Measurements from ENCODE around the gene CACNA1E.

CACNA1E gene

DNA sequence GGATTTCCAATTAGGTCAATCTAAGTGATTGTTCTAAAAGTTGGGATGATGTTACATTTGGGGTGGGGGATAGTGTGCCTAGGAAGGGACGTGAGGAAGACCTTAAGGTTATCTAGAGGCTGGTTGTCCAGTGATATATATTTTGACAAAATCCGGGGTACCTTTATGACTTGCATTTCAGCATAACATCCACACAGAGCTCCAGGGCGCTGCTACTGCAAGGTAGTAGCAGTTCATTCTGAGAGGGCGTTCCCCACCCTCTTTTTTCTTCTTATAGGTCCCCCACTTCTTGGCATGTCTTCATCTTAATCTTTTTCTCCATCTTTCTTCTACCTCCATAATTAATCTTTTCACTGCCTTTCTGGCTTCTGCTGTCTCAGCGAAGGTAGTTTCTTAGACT, 161.9 kb downstream of the CACNA1E start:
- no peak for DNase-seq

DNA sequence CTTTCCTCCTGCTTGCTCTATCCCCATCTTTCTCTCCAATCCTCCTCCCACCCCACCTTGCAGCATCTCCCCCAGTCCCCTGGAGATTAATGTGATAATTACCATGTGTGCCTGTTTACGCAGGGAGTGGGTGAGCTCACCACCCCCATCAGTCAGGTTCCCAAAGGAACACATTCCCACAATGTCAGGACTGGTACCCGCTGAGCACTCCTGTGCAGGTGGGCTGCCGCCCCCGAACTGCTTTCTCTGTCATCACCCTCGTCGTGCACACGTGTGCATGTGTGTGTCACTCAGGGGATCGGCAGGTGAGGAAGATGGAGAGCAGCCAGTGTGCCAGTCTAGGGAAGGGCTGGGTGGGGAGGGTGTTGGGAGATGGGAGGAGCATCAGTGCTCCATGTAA, 163.4 kb downstream of the CACNA1E start:
- DNase-seq, result no peak

DNA sequence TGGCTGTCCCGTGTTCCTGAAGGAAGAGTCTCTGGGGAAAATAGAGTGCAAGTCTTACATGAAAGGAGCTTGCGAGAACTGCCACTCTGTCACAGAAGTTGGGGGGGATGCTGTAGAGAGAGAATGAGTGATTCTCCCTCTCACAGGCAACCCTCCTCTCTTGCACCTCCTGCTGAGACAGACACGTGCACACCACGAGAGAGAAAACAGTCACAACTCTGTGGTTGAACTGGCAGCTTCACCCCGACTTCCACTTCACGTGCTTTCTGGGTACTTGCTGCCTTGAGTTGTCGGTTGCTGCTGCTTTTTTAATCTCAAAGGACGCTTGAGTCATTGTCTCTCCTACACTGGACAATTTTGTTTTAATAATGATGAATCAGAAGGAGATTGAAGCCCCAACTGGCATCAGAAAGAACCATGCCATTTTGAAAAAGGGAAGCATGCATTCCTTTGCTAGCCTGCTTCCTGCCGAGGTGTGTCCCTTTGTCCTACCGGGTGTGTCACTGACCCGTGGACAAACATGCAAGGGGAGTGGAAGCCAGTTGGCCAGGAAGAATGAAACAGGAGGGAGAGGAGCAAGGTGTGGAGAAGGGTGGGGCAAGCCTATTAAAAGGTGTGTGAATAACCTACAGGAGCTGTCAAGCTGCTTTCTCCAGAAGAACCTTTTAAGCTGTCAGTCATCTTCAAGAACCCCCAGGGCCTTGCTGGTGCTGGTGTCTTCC, 164.2 kb downstream of the CACNA1E start:
- no peak for DNase-seq

DNA sequence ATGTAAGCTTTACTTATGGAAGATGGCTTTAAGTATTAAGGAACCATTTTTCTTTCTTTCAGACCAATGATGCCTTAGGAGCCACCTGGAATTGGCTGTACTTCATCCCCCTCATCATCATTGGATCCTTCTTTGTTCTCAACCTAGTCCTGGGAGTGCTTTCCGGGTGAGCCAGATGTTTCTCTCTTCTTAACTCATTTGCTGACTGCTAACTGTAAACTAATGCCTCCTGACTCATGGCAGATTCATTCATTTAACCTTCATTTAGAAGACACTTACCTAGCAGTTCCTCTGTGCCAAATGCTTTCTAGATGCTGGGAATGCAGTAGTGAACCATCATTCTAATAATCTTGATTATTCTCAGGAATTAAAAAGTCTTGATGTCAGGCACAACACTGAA, 168.0 kb downstream of the CACNA1E start:
- no peak for DNase-seq

DNA sequence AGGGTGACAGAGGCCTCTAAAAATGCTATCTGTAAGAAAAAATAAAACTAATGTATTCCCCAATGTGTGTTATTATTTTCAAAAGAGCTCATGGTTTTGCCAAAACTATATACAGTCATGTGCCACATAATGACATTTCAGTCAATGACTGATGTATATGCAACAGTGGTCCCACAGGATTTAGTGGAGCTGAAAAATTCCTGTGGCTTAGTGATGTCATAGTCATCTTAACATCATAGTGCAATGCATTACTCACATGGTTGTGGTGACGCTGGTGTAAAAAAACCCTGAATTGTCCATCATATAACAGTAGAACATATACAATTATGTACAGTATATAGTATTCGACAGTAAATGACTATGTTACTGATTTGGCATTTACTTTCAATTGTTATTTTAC, 172.4 kb downstream of the CACNA1E start:
- no peak for DNase-seq

DNA sequence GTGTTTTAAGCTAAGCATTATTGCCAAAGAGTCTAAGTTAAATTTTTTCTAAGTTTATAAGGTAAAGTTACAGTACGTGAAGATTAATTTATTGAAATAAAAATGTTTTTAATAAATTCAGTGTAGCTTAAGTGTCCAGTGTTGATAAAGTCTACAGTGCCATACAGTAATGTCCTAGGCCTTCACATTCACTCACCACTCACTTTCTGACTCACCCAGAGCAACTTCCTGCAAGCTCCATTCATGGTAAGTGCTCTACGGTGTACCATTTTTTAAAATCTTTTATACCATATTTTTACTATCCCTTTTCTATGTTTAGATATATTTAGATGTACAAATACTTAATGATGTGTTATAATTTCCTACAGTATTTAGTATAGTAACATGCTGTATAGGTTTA, 173.2 kb downstream of the CACNA1E start:
- no peak for DNase-seq

DNA sequence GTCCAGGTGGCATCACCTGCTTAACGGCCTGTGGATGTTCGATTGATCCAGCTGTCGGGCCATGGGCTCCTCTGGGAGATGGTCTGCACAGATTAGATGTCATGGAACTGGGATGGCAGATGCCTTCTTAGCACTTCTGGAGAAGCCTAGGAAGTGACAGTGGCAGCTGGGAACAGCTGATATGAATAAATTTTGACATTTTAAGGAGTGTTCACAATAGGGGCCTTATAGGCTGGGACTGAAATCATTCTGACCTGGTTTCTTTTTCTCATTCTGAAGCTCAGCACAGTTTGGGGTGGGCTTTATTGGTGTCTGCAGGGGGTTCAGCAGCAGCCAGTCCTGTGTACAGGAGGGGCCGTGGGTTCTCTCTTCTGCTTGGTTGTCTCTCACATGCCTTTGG, 175.3 kb downstream of the CACNA1E start:
- DNase-seq, result no peak

DNA sequence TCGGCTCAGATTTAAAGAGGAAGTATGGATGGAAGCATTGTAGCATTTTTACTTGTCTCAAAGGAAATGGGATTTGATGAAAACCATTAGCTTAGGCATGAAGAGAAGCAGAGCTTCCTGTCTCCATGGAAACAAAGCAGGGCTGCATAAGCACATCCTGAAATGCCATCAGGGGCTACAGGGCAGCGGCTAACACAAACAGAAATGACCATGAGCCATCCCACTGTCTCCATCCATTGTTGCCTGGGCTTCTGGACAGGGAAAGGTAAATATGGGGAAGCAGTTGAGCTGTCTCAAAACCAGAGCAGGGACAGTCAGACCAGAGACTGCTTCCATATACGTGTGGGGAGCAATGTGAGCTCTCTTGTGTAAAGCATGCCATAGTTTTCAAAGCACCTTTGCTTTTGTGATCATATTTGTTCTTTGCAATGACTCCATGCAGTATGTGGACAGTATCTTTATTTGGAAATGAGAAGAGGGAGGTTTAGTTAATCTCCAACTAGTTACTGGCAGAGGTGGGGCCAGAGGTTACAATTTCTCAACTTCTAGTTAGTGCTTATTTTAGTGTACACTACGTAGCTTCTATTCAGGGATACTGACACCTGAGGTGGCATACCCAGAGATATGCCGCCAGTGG, 176.1 kb downstream of the CACNA1E start:
- no peak for DNase-seq

DNA sequence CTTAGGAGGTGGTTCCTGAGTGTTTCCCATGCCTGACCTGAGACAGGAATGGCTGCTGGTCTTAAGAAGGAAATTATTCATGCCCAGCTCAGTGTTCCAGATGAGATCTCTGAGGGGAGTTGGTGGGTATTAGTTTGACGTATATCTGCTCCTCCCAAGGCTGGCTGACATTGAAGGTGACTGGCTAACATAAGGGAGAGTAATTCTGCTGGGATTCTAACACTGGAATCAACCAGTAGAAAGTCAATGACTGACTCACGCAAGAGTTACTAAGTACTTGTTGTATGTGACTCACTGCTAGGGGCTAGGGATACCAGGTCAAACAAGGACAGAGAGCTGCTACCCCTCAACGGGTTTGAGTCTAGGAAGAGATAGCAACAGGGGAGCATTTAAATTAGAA, 177.3 kb downstream of the CACNA1E start:
- no peak for DNase-seq

DNA sequence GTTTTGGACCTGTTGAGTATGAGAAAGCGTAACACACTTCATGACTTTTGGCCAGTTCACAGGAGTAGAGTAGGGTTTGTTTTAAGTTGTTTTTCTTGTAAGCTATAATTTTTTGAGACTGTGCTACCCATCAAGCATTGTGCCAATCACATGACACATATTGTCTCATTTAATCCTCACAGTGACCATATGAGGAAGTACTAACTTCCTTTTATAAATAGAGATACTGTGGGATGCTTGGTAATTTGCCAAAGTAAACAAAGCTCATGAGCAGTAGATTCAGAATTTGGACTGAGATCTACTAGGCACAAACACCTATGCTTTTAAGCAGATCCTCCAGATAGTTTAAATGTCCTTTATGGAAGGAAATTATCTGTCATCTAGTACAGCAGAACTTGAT, 178.3 kb downstream of the CACNA1E start:
- DNase-seq, result no peak

DNA sequence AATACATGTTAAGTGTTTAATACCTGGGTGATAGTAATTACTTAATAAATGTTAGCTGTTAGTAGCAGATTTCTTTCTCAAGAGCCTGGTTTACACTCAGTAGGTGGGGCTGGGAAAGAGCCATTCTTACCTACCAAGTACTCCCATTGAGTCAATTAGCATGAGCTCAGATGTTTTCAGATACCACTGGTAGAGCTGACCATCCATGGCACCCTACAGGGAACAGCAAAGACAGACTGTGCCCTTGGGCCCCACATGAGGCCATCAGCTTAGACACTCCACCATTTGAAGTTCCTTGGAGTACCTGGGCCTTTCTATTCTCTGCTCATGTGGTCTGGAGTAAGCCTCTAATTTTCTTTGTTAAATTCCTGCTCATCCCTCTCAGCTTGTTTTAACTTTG, 179.3 kb downstream of the CACNA1E start:
- no peak for DNase-seq

DNA sequence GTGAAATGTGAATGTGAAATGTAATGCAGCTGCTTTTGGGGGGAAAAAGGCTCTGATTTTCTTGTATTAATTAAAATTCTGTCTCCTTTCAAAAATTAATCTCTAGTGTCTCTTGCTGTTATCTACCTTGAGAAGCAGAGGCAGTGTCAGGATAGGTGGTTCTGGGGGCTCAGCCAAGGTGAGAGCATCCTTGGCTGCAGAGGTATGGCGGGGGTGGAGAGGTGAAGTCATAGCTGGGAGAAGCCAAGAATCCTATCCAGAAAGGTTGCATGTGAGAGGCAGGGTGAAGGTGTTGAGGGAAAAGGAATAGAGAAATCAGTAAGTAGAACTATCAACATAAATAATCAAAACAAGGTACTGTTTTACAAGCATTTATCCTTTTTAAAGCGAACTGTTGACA, 181.2 kb downstream of the CACNA1E start:
- no peak for DNase-seq

DNA sequence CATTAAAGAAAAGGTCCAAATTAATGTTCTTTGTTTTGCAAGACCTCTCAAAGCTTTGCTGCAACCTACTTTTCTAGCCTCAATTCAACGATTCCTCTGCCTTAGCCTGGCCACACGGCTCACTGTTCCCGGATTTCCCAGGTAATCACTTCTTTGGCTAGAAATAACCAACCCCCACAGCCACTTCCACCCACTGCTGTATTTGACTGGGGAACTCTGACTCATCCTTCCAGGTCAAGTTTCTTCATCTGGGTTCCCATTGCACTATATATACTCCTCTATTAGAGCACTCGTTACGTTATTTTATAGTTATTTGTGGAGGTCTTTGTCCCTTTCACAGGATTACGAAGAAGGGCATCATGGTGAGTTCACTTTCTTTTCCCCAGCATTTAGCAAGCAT, 185.9 kb downstream of the CACNA1E start:
- DNase-seq, result no peak

DNA sequence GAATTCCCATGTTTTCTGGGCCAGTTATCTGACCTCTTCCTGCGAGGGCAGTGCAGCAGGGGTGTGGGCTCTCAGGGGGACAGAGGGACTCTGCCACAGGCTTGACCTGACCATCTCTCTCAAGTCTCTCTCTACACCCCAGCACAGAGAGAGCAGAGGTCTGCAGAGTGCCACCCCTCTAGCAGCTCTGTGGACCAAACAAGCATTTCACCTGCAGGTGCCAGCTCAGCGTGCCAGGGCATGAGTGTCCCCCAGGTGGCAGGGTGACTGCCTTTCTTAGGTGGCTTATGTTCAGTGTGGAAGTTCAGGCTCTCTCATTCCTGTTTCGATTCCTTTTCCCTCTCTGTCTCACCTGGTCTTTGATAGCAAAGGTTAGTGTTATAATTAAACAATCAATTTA, 191.3 kb downstream of the CACNA1E start:
- DNase-seq, result no peak

DNA sequence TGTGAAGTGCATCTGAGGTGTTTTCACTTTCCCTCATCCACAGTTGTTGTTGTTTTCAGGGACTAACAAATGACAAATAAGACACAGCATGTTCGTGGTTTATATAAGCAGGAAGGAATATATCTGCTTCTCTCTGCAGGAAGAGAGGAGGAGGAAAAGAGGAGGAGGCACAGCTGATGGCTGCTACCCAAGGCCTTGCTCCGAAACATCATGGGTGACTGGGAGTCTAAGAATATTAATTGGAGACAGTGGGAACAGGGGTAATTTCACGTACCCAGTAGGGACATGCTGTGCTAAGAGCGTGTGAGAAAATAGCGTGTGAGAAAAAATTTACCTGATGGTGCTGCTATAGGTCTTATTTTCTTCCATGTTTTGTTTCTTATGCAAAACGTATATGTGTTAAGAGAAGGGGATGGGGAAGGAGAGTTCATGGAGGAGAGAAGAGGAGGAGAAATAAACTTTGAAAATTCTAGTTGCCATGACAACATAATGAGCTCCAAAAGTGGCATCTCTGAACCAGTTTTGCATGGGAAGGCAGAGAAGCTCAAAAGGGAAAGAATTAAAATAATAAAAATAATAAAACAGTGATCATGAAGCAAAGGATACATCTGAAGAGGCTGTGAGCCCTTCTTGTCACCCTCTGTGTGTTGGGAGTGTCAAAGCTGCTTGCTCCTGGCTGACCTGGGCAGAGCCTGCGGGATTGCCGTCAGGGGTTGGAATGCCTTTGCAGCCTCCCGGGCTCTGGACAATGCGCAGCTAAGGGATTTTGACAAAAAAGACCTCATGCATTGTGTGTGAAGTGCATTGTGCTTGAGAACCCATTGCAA, 192.0 kb downstream of the CACNA1E start:
- DNase-seq, result no peak

DNA sequence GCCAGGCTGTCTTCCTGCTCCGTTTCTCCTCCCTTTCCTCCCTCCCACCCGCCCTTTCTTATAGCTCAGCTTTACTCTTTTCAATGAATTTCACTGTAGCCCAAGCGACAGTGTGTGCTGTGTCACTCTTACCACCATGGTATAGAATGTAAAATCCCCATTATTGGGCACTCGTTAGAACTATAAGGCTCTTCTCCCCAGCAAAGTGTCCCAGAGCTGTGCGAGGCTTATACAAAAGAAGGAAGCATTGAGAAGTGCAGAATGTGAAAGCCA, 192.5 kb downstream of the CACNA1E start:
- no peak for DNase-seq

DNA sequence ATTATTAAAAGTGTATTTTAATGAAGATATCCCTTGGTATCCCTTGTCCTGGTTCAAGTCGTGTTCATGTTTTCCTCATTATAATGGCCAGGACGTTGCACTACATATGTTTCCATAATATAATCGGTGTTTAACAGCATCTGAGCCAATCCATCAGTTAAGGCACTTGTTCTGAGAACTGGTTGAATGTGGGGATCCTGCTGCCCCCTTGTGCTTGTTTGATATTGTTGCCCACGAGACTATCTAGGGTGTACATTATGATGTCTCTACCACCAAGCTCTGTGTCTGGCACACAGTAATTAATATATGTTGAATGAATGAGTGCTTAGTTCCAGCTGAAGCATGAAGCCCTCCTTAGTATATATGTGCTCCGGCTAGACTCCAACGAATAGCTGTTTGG, 193.0 kb downstream of the CACNA1E start:
- DNase-seq, result no peak

DNA sequence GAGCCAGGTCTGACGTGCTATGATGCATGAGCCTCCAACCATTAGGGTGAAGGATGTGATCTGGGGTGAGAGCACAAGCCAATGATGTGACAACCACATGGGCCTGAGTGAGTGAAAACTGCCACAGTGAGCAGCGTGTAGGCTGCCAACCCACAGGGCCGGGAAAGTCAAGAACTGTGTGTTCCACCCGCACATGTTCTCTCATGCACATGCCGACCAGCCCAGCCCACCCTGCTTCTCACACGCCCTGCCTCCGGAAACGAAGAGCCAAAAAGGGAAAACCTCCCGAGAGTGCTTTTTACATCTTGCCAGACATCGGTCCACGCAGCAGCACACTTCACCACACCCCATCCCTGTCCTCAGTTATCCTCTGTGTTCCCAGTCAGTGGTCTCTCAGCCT, 197.0 kb downstream of the CACNA1E start:
- no peak for DNase-seq

DNA sequence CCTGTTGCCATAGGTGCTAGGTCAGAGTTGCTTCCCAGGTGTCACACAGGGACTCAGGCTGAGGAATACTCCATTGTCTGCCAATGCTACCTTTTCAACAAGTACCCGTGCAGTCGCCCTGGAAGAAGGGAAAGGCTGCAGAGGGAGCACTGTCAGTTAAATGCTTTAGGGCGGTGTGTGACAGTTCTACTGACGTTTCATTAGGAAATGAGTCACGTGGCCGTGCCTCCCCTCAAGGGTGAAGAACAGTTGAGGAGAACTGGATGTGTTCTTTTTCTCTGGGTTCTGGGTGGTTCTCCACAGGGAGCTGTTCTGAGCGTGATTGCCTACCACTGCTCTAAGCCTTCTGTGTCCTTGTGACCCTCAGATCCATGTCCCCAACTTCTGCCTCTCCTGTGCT, 197.6 kb downstream of the CACNA1E start:
- no peak for DNase-seq

DNA sequence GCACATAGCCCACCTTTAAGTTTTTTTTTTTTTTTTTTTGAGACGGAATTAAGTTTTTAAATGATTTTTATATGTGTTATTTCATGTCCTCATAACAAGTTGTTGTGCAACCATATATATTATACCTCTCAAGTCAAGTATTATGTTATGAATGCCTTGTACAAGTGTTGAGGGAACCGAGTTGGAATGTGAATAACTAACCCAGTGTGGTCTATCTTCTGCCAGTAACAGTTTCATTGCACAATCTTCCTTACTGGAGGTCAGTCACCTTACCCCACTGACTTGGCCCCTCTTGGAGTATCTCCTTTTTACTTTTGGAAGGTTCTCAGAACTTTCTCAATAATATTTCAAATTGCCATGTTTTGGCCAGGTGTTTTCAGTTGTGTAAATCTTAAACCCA, 201.9 kb downstream of the CACNA1E start:
- DNase-seq, result no peak

DNA sequence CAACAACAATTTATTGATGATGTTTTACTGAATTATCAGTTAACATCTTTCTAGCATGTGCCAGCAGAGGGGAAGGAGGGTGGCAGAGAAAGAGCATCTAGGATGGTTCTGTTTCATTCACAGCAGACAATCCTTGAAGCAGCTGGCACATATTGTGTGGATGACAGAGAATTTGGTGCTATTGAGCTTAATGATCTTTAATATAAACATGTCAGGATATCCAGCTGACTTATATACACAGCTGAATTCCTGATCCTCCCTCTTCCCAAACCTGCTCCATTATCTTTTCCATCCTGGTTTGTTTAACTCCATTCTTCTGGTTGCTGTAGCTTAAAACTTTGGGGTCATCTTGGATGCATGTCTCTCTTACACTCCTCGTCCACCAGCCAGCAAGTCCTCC, 218.6 kb downstream of the CACNA1E start:
- DNase-seq, result no peak

DNA sequence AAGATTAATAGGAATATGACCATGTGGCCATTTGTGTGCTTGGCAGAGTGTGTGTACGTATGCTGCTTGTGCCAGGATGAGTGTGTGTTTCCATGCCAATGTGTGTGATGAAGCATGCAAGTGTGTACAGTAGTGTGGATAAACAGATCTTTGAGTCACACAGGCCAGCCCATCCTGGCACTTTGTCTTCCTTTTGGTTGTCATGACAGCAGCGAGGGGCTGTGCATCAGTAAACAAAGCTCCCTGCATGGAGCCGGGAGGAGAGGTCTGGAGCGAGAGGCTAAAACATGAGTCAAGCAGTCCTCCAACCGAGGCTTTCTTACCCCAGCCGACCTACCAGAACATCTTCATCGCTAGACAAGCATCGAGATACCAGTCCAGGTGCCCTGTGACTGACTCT, 221.2 kb downstream of the CACNA1E start:
- DNase-seq, result no peak

DNA sequence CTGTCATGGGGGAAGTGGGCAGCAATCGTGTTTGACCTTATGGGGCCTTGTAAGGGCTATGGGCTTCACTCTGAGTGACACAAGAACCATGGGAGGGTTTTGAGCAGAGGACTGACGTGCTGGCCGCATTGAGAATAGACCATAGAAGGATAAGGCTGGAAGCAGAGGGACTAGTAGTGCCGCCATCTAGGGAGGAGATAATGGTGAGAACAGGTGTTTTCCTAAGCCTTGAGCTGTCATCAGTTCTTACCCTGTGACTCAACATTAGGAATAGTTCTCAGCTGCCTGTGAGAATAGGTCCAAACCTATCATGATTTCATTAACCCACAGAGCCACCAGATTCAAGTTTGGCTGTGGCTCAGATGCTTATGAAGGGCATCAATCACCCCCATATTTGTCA, 228.5 kb downstream of the CACNA1E start:
- no peak for DNase-seq

DNA sequence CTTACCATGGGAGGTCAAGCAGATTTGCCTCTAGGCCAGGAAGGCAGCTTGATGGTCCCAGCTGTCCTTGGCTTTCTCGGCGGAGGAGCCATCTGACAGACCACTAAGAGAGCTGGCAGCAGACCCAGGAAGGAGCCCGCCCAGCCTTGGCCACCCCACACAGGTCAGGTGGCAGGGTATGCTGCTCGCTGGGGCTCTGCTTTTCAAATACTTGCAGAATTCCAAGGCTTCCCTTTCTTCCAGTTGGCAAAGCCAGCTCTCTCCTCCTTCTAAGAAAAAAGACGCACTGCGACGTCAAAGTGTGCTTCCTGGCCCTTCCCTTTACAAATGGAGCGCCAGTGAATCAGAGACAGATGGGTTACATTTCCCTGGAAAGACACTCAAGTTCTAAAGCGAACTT, 229.4 kb downstream of the CACNA1E start:
- no peak for DNase-seq

DNA sequence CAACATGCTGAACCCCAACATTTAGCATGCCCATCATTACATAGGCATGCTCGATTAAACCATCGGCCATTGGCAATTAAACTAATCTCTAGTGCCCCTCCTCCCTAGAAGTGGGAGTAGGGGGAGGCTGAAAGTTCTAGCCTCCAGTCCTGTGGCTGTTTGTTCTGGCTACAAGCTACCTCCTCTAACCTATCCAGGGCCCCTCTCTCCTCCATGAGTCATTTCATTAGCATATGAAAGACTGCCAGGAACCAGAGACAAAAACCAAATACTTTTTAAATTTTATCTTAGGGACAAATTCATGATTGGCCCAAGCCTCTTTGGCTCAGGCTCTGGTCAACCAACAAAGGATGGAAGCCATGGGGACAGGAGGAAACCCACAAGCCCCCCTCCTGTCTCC, 231.1 kb downstream of the CACNA1E start:
- no peak for DNase-seq
